SH-SY5Y (cell line): Measurements from ENCODE around the gene IFT74.

Experiments
- GATA2 ChIP-seq: IDR thresholded peaks from 2 replicates; pipeline ENCODE4 v1.6.1; 2011; ENCODE audit warnings: mild to moderate bottlenecking, low read depth, low read length
- GATA3 ChIP-seq: IDR thresholded peaks from 2 replicates; pipeline ENCODE4 v1.6.1; 2011; ENCODE audit warnings: low read depth, mild to moderate bottlenecking, low read length, moderate library complexity

GRCh38 chr9:27110181-27110580 lies 154.0 kb downstream of the IFT74 start:
- TF ChIP-seq GATA3 (no peak), GATA2 (no peak)
